GM23338 (cell line): Measurements from ENCODE around the gene SIM1.

ENCODE experiments used
- EZH2 ChIP-seq: fragments of 200-600 bp; sonication (generic); IDR thresholded peaks from one replicate; pipeline ENCODE4 v1.8.0; 2017; ENCODE audit warnings: antibody characterized with exemption, mild to moderate bottlenecking, low read depth; ENCODE audit not compliant: unreplicated experiment
- EZH2phosphoT487 ChIP-seq: fragments of 200-600 bp; sonication (generic); IDR thresholded peaks from one replicate; pipeline ENCODE4 v1.8.1; 2018; ENCODE audit warnings: antibody characterized with exemption; ENCODE audit not compliant: unreplicated experiment
- TF ChIP-seq, protein P1 (sequence below), 2 experiments: fragments of 200-600 bp in 1 of 2; sonication (generic) in 1 of 2; conservative IDR thresholded peaks; 2 replicates each; pipeline versions ENCODE4 v1.5.1 to v1.6.1; 2016 to 2017; ENCODE audit warnings: antibody characterized with exemption in 2 of 2, low read depth in 2 of 2, mild to moderate bottlenecking in 2 of 2, moderate library complexity in 1 of 2

DNA sequence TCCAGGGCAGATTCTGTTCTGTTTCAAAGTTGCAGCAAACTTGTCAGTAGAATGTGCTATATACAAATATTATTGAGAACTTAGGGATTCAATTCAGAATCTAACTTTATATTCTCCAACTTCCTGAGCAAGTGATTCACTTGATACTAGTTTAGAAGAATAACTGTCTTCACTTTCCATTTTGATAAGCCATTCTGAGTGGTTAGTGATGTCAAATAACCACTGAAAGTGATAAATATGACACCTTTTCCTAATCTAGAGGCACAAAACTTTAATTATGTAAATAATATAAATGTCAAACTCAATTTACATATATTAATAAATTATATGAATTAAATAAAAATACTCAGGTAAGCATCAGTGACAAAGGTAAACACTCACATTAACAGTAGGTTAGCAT, 20.5 kb upstream of the SIM1 start:
- TF ChIP-seq EZH2phosphoT487 (no peak), EZH2 (no peak)
- TF ChIP-seq, protein P1, sequence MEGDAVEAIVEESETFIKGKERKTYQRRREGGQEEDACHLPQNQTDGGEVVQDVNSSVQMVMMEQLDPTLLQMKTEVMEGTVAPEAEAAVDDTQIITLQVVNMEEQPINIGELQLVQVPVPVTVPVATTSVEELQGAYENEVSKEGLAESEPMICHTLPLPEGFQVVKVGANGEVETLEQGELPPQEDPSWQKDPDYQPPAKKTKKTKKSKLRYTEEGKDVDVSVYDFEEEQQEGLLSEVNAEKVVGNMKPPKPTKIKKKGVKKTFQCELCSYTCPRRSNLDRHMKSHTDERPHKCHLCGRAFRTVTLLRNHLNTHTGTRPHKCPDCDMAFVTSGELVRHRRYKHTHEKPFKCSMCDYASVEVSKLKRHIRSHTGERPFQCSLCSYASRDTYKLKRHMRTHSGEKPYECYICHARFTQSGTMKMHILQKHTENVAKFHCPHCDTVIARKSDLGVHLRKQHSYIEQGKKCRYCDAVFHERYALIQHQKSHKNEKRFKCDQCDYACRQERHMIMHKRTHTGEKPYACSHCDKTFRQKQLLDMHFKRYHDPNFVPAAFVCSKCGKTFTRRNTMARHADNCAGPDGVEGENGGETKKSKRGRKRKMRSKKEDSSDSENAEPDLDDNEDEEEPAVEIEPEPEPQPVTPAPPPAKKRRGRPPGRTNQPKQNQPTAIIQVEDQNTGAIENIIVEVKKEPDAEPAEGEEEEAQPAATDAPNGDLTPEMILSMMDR (conservative IDR thresholded peaks at IDR 0.05; ENCODE audit: low read depth in 2 of 2), result no peak
